GM23338 (cell line): Measurements from ENCODE around the gene TINAGL1. TPM values are rescaled to one million over a fixed set of nuclear protein-coding genes. Genes with fewer than 3 reads are reported as not detected.

Experiments used
- ATAC-seq: fragments of 200-7000 bp; cut with Tn5 transposase; 3 replicates; pipeline ENCODE4 v1.9.1; 2020
- DNase-seq: peaks from one replicate; pipeline ENCODE4 v3.0.0-alpha.2; 2015; ENCODE audit warnings: low spot score
- H2AFZ ChIP-seq: fragments of 200-600 bp; sonication (generic); 2 replicates; pipeline ENCODE4 v1.8.0; 2016; ENCODE audit warnings: antibody characterized with exemption, mild to moderate bottlenecking, moderate library complexity
- H3F3A ChIP-seq: fragments of 200-600 bp; sonication (generic); replicated peaks from 2 replicates; pipeline ENCODE4 v1.8.0; 2017; ENCODE audit warnings: antibody characterized with exemption, mixed run types, low read depth
- H3K27ac ChIP-seq: fragments of 200-600 bp; sonication (generic); 2 replicates; pipeline ENCODE4 v1.6.1; 2016; ENCODE audit warnings: low read depth
- H3K27me3 ChIP-seq: fragments of 200-600 bp; sonication (generic); 2 replicates; pipeline ENCODE4 v1.8.0; 2016; ENCODE audit warnings: mild to moderate bottlenecking, mixed run types, moderate library complexity; ENCODE audit not compliant: insufficient read depth
- H3K36me3 ChIP-seq: fragments of 200-600 bp; sonication (generic); 2 replicates; pipeline ENCODE4 v1.8.0; 2016; ENCODE audit warnings: mild to moderate bottlenecking; ENCODE audit not compliant: insufficient read depth
- H3K4me1 ChIP-seq: fragments of 200-600 bp; sonication (generic); 2 replicates; pipeline ENCODE4 v1.8.0; 2016; ENCODE audit warnings: mild to moderate bottlenecking, moderate library complexity; ENCODE audit not compliant: insufficient read depth
- H3K4me2 ChIP-seq: fragments of 200-600 bp; sonication (generic); 2 replicates; pipeline ENCODE4 v1.7.1; 2017; ENCODE audit warnings: mixed run types
- H3K4me3 ChIP-seq: fragments of 200-600 bp; sonication (generic); 2 replicates; pipeline ENCODE4 v1.6.1; 2016; ENCODE audit warnings: mixed run types
- H3K79me2 ChIP-seq: fragments of 200-600 bp; sonication (generic); replicated peaks from 2 replicates; pipeline ENCODE4 v1.8.0; 2017; ENCODE audit warnings: mild to moderate bottlenecking; ENCODE audit not compliant: insufficient read depth
- H3K9me2 ChIP-seq: fragments of 200-600 bp; sonication (generic); 2 replicates; pipeline ENCODE4 v1.8.0; 2017; ENCODE audit not compliant: insufficient read depth
- H4K20me1 ChIP-seq: fragments of 200-600 bp; sonication (generic); replicated peaks from 2 replicates; pipeline ENCODE4 v1.8.0; 2017; ENCODE audit warnings: mild to moderate bottlenecking; ENCODE audit not compliant: insufficient read depth
- H3K27ac Mint-ChIP-seq: 2 replicates; pipeline ENCODE4 v1.8.0; 2020; ENCODE audit warnings: inconsistent platforms, mild to moderate bottlenecking, moderate library complexity, mixed read lengths
- H3K27me3 Mint-ChIP-seq: 3 replicates; pipeline ENCODE4 v1.8.0; 2022; ENCODE audit warnings: low read depth, mild to moderate bottlenecking, moderate library complexity, mixed read lengths, inconsistent platforms; ENCODE audit not compliant: insufficient read depth, poor library complexity
- H3K36me3 Mint-ChIP-seq: 3 replicates; pipeline ENCODE4 v1.8.0; 2021; ENCODE audit warnings: low read depth, mild to moderate bottlenecking, inconsistent platforms, moderate library complexity, mixed read lengths
- H3K4me1 Mint-ChIP-seq: 3 replicates; pipeline ENCODE4 v1.8.0; 2020; ENCODE audit warnings: mild to moderate bottlenecking, inconsistent platforms, mixed read lengths
- H3K4me3 Mint-ChIP-seq: 3 replicates; pipeline ENCODE4 v1.8.0; 2021; ENCODE audit warnings: moderate library complexity, mild to moderate bottlenecking, inconsistent platforms, mixed read lengths
- H3K9me3 Mint-ChIP-seq: 3 replicates; pipeline ENCODE4 v1.8.0; 2020; ENCODE audit warnings: moderate library complexity, mild to moderate bottlenecking, inconsistent platforms, mixed read lengths
- CREB1 ChIP-seq: fragments of 250-450 bp; sonication (Bioruptor Pico); IDR thresholded peaks from 2 replicates; pipeline ENCODE4 v1.5.0; 2020; ENCODE audit warnings: low read depth, mild to moderate bottlenecking, moderate library complexity
- EZH2 ChIP-seq: fragments of 200-600 bp; sonication (generic); IDR thresholded peaks from one replicate; pipeline ENCODE4 v1.8.0; 2017; ENCODE audit warnings: antibody characterized with exemption, mild to moderate bottlenecking, low read depth; ENCODE audit not compliant: unreplicated experiment
- EZH2phosphoT487 ChIP-seq: fragments of 200-600 bp; sonication (generic); IDR thresholded peaks from one replicate; pipeline ENCODE4 v1.8.1; 2018; ENCODE audit warnings: antibody characterized with exemption; ENCODE audit not compliant: unreplicated experiment
- JUNB ChIP-seq: IDR thresholded peaks from one replicate; pipeline ENCODE4 v1.6.1; 2016; ENCODE audit warnings: antibody characterized with exemption; ENCODE audit not compliant: unreplicated experiment
- NANOG ChIP-seq: IDR thresholded peaks from 2 replicates; pipeline ENCODE4 v1.6.1; 2016; ENCODE audit warnings: antibody characterized with exemption, borderline replicate concordance
- POLR2AphosphoS5 ChIP-seq: IDR thresholded peaks from 2 replicates; pipeline ENCODE4 v1.6.1; 2016; ENCODE audit warnings: antibody characterized with exemption, low read depth
- STAT1 ChIP-seq: IDR thresholded peaks from one replicate; pipeline ENCODE4 v1.6.1; 2016; ENCODE audit warnings: antibody characterized with exemption; ENCODE audit not compliant: unreplicated experiment
- ZNF114 ChIP-seq: fragments of 250-450 bp; sonication (Bioruptor Pico); IDR thresholded peaks from 2 replicates; pipeline ENCODE4 v1.5.0; 2020; ENCODE audit warnings: mild to moderate bottlenecking, moderate library complexity
- ZNF331 ChIP-seq: fragments of 250-450 bp; sonication (Bioruptor Pico); IDR thresholded peaks from 2 replicates; pipeline ENCODE4 v1.5.0; 2020; ENCODE audit warnings: low read depth, mild to moderate bottlenecking, moderate library complexity
- polyA plus RNA-seq: library from polyadenylated mRNA; unstranded; fragments of >200 nt; fragmentation: Nextera tagmentation; extraction: Ambion mirVana; gene quantifications from 2 replicates; pipeline ENCODE4 v1.2.1, GENCODE V29; 2016
- total RNA-seq: library from RNA; depleted of rRNA; stranded (reverse); fragments of >200 nt; shearing (Covaris generic); gene quantifications from 2 replicates; pipeline ENCODE4 v1.2.3, GENCODE V29; 2014
- TF ChIP-seq, protein P1 (sequence below), 2 experiments: fragments of 200-600 bp in 1 of 2; sonication (generic) in 1 of 2; conservative IDR thresholded peaks; 2 replicates each; pipeline versions ENCODE4 v1.5.1 to v1.6.1; 2016 to 2017; ENCODE audit warnings: antibody characterized with exemption in 2 of 2, low read depth in 2 of 2, mild to moderate bottlenecking in 2 of 2, moderate library complexity in 1 of 2
- TF ChIP-seq, protein P2 (sequence below): fragments of 250-450 bp; sonication (Bioruptor Pico); IDR thresholded peaks from 2 replicates; pipeline ENCODE4 v1.5.0; 2020; ENCODE audit warnings: mild to moderate bottlenecking, moderate library complexity
- TF ChIP-seq, protein P3 (sequence below): IDR thresholded peaks from 2 replicates; pipeline ENCODE4 v1.6.1; 2016; ENCODE audit warnings: antibody characterized with exemption

TINAGL1 gene
- total and polyA plus RNA-seq, 2 experiments from 2014 or later: 6.8 to 15.8 TPM

DNA sequence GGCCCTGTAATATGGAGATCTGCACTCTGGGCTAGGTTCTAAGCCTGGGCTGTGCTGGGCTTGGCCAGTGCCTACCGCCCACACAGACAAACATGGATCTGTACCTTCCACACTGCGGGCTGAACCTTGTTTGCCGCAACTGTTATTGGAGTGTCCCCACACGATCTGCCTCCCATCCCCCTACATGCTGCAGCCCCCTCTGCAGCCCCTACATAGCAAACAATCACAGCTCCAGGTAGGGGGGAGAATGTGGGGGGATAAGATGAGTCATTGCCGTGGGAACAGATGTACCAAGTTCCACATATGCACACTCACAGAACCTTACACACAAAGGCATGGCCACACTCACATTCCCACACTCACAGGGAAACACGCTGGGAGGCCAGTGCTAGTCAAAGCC, 39.1 kb downstream of the TINAGL1 start (continued):
- TF ChIP-seq, protein P1, sequence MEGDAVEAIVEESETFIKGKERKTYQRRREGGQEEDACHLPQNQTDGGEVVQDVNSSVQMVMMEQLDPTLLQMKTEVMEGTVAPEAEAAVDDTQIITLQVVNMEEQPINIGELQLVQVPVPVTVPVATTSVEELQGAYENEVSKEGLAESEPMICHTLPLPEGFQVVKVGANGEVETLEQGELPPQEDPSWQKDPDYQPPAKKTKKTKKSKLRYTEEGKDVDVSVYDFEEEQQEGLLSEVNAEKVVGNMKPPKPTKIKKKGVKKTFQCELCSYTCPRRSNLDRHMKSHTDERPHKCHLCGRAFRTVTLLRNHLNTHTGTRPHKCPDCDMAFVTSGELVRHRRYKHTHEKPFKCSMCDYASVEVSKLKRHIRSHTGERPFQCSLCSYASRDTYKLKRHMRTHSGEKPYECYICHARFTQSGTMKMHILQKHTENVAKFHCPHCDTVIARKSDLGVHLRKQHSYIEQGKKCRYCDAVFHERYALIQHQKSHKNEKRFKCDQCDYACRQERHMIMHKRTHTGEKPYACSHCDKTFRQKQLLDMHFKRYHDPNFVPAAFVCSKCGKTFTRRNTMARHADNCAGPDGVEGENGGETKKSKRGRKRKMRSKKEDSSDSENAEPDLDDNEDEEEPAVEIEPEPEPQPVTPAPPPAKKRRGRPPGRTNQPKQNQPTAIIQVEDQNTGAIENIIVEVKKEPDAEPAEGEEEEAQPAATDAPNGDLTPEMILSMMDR (conservative IDR thresholded peaks at IDR 0.05; ENCODE audit: low read depth in 2 of 2): no peak
- TF ChIP-seq EZH2: no peak

DNA sequence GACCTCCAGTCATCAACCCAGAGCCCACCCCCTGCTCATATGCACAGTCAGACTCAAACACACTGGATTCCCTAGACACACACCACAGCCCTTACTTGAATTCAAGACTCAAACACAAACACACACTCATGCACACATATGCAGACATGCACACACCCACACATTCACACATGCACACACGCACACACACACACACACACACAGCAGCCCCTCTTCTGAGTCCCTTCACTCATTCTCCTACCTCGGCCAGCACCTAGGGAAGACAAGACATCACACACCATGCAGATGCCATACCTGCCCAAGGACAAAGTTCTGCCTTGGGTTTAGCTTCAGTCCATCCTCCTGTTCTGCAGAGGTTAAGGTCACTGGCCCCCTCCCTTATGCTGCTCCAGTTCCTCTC, 39.6 kb downstream of the TINAGL1 start:
- Mint-ChIP-seq H3K9me3 (no peaks in the 10 kb centered on the region), H3K4me3 (no peak overlapping the region), H3K27ac (no peak overlapping the region), H3K27me3 (peaks cover 19% of the 10 kb centered on the region), H3K36me3 (no peaks in the 10 kb centered on the region), H3K4me1 (peaks cover 9% of the 10 kb centered on the region)
- Histone ChIP-seq H2AFZ (no peak overlapping the region), H3K79me2 (no peaks in the 10 kb centered on the region), H3K9me2 (no peaks in the 10 kb centered on the region), H4K20me1 (no peaks in the 10 kb centered on the region), H3K4me3 (no peak overlapping the region), H3K36me3 (no peaks in the 10 kb centered on the region), H3K27me3 (peaks cover 25% of the 10 kb centered on the region), H3F3A (no peaks in the 10 kb centered on the region), H3K4me1 (no peaks in the 10 kb centered on the region), H3K4me2 (no peak overlapping the region), H3K27ac (no peak overlapping the region)
- ATAC-seq (no peak), DNase-seq (no peak)
- TF ChIP-seq ZNF114 (CRISPR knock-in tag): no peak
- no peak for TF ChIP-seq NANOG
- no peak for TF ChIP-seq JUNB
- TF ChIP-seq EZH2: no peak
- TF ChIP-seq EZH2phosphoT487: no peak
- TF ChIP-seq, protein P2, sequence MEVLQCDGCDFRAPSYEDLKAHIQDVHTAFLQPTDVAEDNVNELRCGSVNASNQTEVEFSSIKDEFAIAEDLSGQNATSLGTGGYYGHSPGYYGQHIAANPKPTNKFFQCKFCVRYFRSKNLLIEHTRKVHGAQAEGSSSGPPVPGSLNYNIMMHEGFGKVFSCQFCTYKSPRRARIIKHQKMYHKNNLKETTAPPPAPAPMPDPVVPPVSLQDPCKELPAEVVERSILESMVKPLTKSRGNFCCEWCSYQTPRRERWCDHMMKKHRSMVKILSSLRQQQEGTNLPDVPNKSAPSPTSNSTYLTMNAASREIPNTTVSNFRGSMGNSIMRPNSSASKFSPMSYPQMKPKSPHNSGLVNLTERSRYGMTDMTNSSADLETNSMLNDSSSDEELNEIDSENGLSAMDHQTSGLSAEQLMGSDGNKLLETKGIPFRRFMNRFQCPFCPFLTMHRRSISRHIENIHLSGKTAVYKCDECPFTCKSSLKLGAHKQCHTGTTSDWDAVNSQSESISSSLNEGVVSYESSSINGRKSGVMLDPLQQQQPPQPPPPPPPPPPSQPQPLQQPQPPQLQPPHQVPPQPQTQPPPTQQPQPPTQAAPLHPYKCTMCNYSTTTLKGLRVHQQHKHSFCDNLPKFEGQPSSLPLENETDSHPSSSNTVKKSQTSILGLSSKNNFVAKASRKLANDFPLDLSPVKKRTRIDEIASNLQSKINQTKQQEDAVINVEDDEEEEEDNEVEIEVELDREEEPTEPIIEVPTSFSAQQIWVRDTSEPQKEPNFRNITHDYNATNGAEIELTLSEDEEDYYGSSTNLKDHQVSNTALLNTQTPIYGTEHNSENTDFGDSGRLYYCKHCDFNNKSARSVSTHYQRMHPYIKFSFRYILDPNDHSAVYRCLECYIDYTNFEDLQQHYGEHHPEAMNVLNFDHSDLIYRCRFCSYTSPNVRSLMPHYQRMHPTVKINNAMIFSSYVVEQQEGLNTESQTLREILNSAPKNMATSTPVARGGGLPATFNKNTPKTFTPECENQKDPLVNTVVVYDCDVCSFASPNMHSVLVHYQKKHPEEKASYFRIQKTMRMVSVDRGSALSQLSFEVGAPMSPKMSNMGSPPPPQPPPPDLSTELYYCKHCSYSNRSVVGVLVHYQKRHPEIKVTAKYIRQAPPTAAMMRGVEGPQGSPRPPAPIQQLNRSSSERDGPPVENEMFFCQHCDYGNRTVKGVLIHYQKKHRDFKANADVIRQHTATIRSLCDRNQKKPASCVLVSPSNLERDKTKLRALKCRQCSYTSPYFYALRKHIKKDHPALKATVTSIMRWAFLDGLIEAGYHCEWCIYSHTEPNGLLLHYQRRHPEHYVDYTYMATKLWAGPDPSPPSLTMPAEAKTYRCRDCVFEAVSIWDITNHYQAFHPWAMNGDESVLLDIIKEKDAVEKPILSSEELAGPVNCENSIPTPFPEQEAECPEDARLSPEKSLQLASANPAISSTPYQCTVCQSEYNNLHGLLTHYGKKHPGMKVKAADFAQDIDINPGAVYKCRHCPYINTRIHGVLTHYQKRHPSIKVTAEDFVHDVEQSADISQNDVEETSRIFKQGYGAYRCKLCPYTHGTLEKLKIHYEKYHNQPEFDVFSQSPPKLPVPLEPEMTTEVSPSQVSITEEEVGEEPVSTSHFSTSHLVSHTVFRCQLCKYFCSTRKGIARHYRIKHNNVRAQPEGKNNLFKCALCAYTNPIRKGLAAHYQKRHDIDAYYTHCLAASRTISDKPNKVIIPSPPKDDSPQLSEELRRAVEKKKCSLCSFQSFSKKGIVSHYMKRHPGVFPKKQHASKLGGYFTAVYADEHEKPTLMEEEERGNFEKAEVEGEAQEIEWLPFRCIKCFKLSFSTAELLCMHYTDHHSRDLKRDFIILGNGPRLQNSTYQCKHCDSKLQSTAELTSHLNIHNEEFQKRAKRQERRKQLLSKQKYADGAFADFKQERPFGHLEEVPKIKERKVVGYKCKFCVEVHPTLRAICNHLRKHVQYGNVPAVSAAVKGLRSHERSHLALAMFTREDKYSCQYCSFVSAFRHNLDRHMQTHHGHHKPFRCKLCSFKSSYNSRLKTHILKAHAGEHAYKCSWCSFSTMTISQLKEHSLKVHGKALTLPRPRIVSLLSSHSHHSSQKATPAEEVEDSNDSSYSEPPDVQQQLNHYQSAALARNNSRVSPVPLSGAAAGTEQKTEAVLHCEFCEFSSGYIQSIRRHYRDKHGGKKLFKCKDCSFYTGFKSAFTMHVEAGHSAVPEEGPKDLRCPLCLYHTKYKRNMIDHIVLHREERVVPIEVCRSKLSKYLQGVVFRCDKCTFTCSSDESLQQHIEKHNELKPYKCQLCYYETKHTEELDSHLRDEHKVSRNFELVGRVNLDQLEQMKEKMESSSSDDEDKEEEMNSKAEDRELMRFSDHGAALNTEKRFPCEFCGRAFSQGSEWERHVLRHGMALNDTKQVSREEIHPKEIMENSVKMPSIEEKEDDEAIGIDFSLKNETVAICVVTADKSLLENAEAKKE (CRISPR knock-in tag): no peak
- no peak for TF ChIP-seq STAT1
- TF ChIP-seq, protein P1 (conservative IDR thresholded peaks at IDR 0.05; ENCODE audit: low read depth in 2 of 2): no peak
- no peak for TF ChIP-seq ZNF331
- TF ChIP-seq CREB1: no peak
- TF ChIP-seq, protein P3, sequence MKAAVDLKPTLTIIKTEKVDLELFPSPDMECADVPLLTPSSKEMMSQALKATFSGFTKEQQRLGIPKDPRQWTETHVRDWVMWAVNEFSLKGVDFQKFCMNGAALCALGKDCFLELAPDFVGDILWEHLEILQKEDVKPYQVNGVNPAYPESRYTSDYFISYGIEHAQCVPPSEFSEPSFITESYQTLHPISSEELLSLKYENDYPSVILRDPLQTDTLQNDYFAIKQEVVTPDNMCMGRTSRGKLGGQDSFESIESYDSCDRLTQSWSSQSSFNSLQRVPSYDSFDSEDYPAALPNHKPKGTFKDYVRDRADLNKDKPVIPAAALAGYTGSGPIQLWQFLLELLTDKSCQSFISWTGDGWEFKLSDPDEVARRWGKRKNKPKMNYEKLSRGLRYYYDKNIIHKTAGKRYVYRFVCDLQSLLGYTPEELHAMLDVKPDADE: no peak
- TF ChIP-seq POLR2AphosphoS5: no peak
